SIG-M5 treated with dmso at 0.1 percent for 504 hours (cell line): ENCODE measurements around the gene OLFML2A.

Experiments
- DNase-seq: peaks from one replicate; lab custom pipeline; 2025; ENCODE audit not compliant: unreplicated experiment; lab: John Stamatoyannopoulos, UW

The OLFML2A gene

GRCh38 chr9:124852121-124852828, 75.3 kb downstream of the OLFML2A start:
- DNase-seq: no peak

- peak; percentile 59 for DNase-seq
Measured at GRCh38 chr9:124852829-124853531, 76.0 kb downstream of the OLFML2A start, which contains the start of gene WDR38. TSS of gene WDR38 (plus strand) at chr9:124853460. CDS start at chr9:124853532, 72 bp downstream.

- DNase-seq: no peak
Measured at GRCh38 chr9:124853605-124854143, 76.7 kb downstream of the OLFML2A start.

- no peak for DNase-seq
Measured at GRCh38 chr9:124854161-124854560, 77.2 kb downstream of the OLFML2A start.

- no peak for DNase-seq
Measured at GRCh38 chr9:124854822-124855221, 77.9 kb downstream of the OLFML2A start.

- DNase-seq: no peak
Measured at GRCh38 chr9:124855566-124855943, 78.6 kb downstream of the OLFML2A start.

- DNase-seq: peak; percentile 38
Measured at GRCh38 chr9:124855944-124856765, 79.2 kb downstream of the OLFML2A start.

- DNase-seq: no peak
Measured at GRCh38 chr9:124857533-124858162, 80.7 kb downstream of the OLFML2A start.

- no peak for DNase-seq
Measured at GRCh38 chr9:124858330-124859046, 81.6 kb downstream of the OLFML2A start.

- DNase-seq: peak; percentile 22
Measured at GRCh38 chr9:124859803-124860581, 83.1 kb downstream of the OLFML2A start.

- DNase-seq: no peak
Measured at GRCh38 chr9:124860582-124861341, 83.8 kb downstream of the OLFML2A start.

- DNase-seq: peak; percentile 87
Measured at GRCh38 chr9:124861342-124862229, 84.7 kb downstream of the OLFML2A start, which contains the start of the genes ARPC5L and RPL35. TSS of gene ARPC5L (plus strand) at chr9:124862130. CDS start at chr9:124869291, 7,161 bp downstream. TSS of gene RPL35 (minus strand) at chr9:124861957. CDS start at chr9:124861912, 45 bp downstream.

- no peak for DNase-seq
Measured at GRCh38 chr9:124863371-124863871, 86.5 kb downstream of the OLFML2A start.
